HG02623 (cell line): ENCODE results near the gene DLX6.

Experiments
- ATAC-seq: cut with Tn5 transposase; IDR thresholded peaks from one replicate; pipeline ENCODE4 v1.9.1; 2021; ENCODE audit warnings: moderate library complexity; ENCODE audit not compliant: unreplicated experiment

DLX6 gene

DNA sequence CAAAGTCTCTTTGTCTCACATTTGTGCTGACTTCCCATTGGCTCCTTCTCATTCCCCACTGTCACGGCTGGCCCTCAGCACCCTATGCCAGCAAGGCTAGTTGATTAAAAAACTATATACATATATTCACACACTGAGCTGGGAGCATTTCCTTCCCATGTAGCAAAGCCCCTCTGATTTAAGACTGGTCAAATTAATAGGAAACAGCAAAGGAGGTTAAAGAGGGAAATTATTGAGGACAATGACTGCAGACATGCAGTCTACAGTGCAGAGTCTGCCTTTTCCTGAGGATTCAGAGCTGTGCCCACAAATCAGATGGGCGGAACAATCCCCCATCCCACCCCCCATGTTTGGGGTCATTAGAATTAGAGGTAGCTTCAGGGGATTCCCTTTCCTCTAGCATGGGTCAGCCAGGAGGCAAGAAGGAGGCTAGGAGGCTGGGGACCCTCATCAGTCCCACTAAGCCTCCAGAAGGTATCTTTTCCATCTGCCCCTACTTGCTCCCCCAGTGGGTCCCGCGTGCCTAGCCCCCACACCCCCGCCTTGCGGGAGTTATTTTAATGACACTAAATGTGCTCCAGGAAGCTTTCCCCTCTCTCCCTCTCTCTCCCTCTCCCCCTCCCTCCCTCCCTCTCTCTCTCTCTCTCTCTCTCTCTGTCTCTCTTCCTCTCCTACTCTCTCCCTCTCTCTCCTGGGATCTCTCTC lies 9.8 kb upstream of the DLX6 start:
- no peak for ATAC-seq

DNA sequence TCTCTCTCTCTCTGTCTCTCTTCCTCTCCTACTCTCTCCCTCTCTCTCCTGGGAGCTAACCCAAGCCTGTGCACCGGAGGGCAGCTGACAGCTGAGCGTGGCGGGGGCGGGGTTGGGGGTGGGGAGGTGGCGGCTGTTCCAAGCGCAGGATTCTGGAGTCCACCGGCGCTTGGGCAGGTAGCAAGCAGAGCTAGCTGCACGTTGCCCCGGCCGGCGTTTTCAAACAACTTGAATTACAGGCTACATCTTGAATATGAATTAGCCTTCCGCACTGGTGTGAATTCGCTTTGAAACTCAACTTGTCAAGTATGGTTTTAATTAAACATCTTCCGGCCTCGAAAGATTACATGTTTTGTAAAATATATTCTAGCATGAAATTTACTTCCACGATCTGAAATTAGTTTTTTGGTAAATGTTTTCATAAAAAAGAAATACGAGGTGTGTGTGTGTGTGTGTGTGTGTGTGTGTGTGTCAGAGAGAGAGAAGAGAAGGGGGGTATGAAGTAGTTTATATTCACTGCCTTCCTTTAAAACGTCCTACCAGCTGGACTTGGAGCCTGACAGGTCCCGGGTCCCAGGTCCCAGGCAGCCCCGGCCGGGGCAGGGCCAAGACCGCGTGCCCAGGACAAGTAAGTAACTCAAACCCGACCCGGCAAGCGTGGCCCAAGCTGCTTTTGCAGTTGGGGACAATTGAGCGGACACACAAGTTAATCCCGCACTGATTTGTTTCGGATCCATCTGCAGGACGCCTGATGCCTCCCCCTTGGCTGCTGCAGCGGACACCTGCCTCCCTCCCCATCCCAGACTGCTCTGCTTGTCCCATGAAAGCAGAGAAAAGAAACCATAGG lies 9.0 kb upstream of the DLX6 start:
- ATAC-seq = no peak

DNA sequence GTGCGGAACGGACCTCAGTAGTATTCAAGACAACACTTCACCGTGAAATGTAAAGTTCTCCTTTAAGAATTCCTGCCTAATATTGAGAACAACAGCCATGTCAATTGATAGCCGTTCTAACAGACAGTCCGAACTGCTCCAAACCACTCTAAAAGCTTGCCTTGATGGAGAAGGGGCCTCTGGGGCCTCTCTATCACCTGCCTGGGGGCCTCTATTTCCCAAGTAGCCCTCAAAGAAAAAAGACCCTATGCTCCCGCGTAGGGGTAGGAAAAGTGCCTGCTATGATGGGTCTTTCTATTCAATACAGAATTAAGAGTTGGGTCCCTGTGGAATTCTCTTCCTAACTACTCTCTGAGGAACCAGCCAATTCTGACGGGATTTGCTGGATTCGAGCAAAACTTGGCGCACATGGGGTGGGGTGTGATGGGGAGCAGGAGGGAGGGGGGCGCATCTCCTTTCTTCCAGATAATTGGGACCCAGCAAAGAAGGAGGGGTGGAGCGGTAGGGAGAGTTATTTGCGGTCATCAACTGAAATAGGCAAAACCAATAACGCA lies 8.3 kb upstream of the DLX6 start:
- ATAC-seq = no peak

DNA sequence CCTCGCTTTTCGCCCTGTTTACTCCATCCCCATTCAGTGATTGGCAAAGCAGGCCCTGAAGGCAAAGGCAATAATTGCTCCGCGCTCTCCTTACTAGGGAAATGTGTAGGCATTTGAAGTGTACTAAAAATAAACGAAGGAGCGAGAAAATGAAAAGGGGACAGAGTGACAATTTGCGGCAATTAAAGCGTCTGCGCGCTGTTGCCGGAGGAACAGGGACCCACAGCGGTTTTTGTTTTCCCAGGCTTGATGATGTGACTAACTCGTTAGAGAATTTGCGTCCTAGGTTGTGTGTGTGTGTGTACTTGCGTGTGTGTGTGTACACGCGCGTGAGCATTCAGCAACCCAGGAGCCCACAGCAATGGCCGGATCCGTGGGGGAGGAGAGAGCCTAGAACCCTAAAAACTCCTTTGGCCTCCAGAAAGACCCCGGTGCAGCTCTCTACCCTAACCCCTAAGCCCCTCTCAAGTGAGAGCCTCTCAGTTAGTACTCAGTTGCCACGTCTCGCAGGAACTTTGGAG lies 7.8 kb upstream of the DLX6 start:
- ATAC-seq = no peak

DNA sequence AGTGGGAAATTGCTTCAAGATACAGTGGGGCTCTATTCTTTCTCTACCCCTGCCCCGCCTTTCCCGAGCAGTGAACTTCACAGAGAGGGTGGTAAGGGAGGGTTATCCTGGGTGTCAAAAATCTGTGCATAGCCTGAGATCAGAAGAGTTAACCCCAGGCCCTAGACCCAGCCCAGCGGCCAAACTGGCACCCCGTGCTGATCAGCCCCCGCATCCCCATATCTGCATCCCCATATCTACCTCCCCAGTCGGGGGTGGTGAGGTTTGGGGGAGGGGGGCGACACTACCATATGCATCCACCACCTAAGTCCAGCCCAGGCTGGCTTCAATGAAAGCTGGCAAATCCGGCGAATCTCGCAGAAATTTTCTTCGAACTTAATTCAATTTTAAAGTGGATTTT lies 7.0 kb upstream of the DLX6 start:
- no peak for ATAC-seq

DNA sequence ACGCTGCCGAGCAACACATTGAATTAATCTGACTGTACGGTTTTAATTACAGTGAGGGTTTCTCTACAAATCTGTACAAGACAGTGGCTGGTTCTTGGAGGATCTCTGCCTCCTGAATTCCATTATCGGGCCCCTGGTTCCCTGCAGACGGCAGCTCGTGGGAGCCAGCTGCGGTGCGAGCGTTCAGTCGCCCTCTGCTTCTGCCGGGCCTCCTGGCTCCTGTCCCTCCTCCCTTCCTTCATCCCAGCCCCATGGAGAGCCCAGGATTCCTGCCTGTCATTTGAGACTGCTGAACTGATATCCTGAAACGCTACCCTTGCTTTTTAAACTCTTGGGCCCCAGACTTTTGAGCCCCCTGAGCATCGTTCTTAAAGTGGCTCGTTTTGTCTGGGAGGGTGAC lies 6.6 kb upstream of the DLX6 start:
- no peak for ATAC-seq

DNA sequence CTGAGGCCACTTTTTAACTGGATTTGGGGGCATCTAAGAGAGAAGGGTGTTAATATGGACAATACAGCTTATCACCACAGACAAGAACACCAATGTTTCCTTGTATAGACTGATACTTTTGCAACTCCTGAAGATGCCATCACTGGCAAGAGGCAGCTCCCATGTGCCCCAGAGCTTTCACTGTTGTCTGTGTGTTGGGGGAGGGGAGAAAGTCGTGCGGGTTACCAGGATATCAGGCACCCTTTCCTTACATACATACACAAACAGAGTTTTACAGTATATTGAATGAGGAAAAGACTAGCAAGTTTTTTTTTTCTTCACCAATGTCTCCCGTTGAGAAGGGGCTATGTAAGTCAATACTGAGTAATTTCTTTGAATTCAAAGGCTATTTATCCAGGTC lies 4.1 kb upstream of the DLX6 start:
- ATAC-seq = no peak

DNA sequence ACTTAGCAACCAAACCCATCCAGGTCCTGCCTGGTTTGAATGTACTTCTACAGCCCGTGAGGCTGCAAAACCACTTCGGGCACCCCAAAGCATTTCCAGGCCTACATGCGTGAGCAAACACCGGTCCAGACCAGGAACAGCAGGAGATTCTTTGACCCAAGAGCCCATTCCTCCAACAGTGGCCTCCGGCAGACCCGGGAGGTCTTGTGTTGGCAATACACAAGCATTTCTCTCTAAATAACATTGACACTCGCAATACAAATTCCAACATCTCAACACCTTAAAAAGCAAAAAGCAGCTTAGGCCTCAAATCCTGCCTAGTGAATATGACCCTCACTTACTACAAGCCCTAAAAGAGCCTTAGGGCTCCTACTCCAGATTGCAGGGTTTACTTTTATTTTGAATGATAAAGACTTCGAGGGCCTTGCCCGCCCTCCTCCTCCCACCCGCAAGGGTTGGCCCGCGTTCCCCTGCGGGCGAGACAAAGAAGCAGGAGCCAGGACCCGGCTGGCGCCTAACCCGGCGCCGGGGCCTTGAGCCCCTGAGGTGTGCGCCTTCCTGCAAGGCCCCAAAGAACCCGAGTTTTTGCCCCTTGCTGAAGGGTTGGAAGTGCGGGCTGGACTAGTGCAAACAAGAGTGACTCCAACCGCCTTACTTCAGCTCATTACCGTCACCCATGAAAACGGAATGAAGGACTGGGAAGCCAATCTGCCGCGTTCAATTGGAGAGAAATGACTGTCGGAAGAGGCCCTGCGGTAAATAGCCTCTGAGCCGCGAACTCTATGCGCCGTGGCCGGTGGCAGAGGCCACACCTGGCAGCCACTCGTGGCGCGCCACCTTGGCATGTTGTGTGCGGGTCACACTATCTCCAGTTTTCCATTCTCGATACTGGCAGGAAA lies 3.4 kb upstream of the DLX6 start:
- ATAC-seq = no peak

DNA sequence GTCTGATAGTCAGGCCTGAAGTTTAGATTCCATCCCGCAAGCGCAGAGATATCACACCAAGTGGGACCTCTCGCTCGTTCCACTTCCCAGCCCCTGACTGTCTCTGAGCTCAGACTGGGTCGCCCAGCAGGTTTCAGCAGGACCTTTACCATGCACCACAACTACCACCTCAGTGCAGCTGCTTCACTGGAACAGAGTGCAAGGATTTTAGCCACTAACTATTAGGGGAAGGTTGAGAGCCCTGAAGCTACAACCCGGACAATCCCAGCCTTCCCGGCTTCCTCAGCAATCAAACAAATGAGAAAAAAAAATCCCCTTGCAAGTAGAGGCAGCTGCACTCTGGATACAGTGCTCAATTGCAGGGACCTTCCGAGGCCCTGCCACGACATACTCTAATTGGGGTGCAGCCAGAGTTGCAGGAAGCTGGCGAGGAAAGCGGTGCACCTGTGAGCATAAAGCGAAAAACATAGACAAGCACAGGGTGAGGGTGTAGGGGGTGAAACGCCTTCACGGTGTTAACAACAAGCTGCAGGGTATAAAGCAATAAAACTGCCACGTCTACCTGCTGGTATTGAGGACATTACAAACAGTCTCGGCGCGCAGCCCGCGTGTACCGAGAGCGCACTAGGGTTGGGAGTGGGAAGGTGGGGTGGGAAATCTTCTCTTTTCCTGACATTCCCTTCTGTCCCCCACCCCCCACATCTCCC lies 2.6 kb upstream of the DLX6 start:
- ATAC-seq = no peak

DNA sequence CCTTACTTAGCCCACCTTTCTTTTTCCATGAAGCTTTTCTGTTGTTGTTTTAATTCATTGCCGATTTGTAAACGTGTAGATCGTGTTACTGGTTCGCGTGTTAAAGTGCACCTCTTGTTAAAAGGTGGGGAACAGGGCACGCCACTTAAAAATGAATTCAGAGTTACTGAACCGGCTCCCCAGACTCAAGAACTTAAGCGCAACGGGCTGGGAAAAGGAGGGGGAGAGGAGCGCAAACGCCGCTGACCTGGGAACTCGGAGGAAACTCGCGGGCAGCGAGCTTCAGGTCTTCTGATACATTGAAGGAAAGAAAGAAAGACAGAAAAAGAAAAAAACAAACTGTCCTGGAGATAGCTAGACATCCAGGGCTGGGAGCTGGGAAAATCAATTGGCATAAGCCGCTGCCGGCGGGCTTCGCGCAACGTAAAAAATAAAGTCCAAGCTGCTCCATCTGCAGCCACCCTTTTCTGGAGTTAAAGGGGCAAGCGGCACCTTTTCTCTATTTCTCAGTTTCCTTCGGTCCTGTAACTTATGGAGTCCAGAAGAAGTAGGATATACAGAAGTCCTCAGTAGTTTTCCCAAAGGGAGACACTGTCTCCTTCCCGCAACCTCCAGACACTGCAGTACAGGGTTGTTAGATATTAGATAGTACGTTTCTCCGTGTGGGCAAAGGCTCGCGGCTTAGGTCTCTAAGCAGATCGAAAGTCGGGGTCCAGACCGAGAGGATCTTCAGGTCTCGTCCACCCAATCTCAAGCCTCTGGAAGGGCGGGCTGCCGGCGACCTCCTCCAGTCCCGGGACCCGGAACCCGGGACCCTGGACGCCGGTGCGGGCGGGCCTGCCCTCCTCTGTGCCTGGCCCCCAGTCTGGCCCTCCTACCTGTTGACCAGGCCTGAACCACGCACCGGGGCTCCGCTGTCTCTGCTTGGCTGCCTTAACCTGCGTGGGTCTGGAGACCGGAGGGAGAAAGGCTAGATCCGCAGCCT lies 1.8 kb upstream of the DLX6 start:
- no peak for ATAC-seq

DNA sequence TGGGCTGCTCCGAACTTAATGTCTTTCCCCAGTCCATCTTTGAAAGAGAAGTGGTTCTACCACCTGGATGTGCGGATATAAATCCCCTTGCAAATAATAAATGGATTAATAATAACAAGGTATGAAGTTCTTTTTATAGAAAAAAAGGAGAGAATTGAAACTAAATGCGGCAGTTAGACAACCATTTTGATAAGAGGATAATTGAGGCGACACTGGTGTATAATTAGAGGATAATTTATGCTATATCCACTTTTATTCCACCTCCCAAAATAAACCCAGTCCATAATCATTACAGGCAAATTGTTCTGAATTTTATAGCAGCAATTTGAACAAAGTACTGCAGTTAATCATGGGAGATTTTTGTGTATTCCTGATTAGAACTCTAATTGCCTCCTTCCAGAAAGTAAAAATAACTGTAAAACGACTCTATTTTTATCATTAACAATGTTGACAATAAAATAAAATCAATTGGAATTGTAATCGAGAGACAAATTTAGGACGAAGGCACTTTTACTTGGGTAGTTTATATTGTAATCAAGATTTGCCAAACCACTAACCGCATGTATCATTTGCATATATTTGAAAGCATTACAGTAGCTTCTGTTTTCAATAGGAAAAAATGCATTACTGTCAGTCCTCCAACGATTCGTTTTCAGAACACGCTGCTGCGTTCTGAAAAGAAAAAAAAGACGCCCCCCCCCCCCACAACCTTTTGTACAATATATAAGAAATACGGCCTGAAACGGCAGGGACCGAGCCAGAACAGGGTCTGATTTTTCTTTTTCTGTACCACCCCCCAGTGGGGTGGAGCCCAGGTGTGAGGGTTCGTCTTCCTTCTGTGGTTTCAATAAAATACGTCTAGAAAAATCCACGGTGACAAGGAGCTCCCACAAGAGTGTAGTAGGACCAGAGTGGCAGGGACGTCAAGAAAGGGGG lies 838 bp upstream of the DLX6 start:
- no peak for ATAC-seq

DNA sequence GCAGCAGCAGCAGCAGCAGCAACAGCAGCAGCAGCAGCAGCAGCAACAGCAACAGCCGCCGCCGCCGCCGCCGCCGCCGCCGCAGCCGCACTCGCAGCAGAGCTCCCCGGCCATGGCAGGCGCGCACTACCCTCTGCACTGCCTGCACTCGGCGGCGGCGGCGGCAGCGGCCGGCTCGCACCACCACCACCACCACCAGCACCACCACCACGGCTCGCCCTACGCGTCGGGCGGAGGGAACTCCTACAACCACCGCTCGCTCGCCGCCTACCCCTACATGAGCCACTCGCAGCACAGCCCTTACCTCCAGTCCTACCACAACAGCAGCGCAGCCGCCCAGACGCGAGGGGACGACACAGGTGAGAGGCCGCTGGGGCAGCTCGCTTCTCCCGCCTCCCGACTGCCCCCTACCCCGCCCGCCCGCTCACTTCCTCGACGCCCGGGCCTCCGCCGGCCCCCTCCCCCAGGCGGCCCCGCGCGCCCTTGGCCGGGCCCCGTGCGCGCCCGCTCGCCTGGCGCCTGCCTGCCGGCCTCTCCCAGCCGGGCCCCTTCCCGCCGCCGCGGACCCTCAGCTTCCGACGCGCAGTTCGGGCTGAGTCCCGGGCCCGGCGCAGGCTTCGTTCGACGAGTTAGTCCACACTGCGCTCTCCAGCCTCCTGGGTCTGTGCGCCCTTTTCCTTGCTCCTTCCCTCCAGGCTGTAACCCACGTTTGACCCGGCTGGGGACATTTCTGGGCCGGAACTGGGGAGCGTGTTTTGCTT lies 882 bp downstream of the DLX6 start:
- ATAC-seq = no peak

DNA sequence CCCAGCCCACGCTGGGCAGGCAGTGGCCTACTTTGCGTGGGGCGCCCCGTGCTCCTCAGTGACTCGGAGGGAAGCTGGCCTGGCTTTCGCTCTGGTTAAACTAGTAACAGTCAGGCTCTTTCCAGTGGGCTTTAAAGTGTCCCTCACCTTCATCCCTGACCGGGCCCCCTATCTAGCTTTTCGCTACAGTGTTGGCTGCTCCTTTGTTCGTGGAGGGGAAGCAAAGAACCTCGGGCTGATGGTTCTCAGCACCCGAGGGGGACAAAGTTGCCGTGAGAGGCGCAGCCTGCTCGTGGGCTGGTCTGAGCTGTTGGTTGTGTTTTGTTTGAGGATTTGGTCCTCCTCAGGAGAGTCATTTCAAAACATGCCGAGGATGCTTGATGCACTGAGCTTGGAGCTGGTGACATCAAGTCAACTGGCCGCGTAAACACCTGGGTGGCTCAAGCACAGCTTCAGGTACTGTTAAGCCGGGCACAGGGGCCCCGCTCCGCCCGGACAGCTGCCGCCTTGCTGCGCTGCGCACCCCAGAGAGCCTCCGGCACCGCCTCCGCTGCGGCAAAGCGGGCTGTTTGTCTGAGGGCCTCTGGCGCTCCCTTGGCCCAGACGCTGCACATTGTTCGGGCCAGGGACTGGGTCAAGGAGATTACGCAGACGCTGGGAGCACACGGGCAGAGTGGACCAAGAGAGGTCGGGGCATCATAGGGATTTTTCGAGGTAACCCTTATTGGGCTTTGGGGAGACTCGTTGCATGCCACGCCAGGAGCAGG lies 1.6 kb downstream of the DLX6 start:
- ATAC-seq = no peak

DNA sequence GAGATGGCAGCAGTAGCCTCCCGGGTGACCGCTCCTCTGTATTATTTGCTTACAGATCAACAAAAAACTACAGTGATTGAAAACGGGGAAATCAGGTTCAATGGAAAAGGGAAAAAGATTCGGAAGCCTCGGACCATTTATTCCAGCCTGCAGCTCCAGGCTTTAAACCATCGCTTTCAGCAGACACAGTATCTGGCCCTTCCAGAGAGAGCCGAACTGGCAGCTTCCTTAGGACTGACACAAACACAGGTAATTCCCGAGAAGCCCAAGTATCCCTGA lies 2.2 kb downstream of the DLX6 start:
- ATAC-seq = no peak

DNA sequence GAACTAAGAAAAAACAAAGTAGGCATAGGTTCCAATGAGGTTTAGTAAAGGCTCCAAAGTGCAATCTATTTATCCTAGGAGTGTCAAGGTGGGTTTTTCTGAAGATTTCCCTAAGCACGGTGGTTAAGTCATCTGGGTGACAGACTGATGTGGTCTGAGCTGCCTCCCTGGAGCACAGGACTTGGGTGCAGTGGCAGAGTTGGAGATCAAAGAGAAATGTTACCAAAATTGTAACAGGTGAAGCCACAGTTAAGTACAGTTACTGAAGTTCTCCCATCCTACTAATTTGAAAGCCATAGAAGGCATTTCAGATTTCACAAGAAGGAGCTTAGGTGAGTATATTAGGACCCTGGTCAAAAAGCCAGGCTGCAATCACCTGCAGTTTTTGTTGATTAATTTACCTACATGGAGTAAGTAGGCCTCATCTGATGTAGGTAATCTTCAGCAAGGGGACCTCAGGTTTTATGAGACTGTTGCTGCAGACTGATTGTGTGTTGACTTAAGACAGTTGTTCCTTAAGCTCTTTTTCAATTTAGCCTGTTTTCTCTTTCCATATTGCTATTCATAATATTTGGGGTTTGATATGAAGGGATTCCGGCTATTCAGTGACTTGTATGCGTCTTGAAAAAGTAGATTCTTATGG lies 3.0 kb downstream of the DLX6 start:
- no peak for ATAC-seq
